Neural cell (in vitro differentiated cells): ENCODE measurements around the gene KLHL17. TPM values are rescaled to one million over a fixed set of nuclear protein-coding genes. Genes with fewer than 3 reads are reported as not detected.

ENCODE experiments used
- H2AFZ ChIP-seq: fragments of 200-600, 300-800 bp; sonication (generic), shearing (Covaris generic); 2 replicates; pipeline ENCODE4 v1.6.0; 2014; ENCODE audit warnings: low read depth, mild to moderate bottlenecking, antibody characterized with exemption, low read length, moderate library complexity
- H3F3A ChIP-seq: fragments of 200-600 bp; shearing (Covaris generic); 2 replicates; pipeline ENCODE4 v1.6.1; 2016; ENCODE audit warnings: mild to moderate bottlenecking, moderate library complexity, mixed read lengths, antibody characterized with exemption, low read length; ENCODE audit not compliant: insufficient read depth, poor library complexity, severe bottlenecking
- H3K27ac ChIP-seq: fragments of 200-600, 300-800 bp; sonication (generic), shearing (Covaris generic); 2 replicates; pipeline ENCODE4 v1.5.1; 2014; ENCODE audit warnings: mild to moderate bottlenecking, low read length, moderate library complexity
- H3K27me3 ChIP-seq: fragments of 300-800, 200-600 bp; sonication (generic), shearing (Covaris generic); 2 replicates; pipeline ENCODE4 v1.6.0; 2014; ENCODE audit warnings: mild to moderate bottlenecking, low read depth, low read length, moderate library complexity; ENCODE audit not compliant: insufficient read depth
- H3K36me3 ChIP-seq: fragments of 300-800, 200-600 bp; sonication (generic), shearing (Covaris generic); 2 replicates; pipeline ENCODE4 v1.5.1; 2014; ENCODE audit warnings: mild to moderate bottlenecking, antibody characterized with exemption, low read length, moderate library complexity; ENCODE audit not compliant: insufficient read depth
- H3K4me2 ChIP-seq: fragments of 300-800, 200-600 bp; sonication (generic), shearing (Covaris generic); 2 replicates; pipeline ENCODE4 v1.6.0; 2014; ENCODE audit warnings: mild to moderate bottlenecking, low read length
- H3K4me3 ChIP-seq: fragments of 300-800, 200-600 bp; sonication (generic), shearing (Covaris generic); 2 replicates; pipeline ENCODE4 v1.5.1; 2014; ENCODE audit warnings: mild to moderate bottlenecking, low read length, moderate library complexity
- H3K79me2 ChIP-seq: fragments of 200-600 bp; shearing (Covaris generic); replicated peaks from 2 replicates; pipeline ENCODE4 v1.6.0; 2014; ENCODE audit warnings: mild to moderate bottlenecking, low read length, moderate library complexity; ENCODE audit not compliant: insufficient read depth
- H3K9ac ChIP-seq: fragments of 300-800, 200-600 bp; sonication (generic), shearing (Covaris generic); 2 replicates; pipeline ENCODE4 v1.6.1; 2016; ENCODE audit warnings: mild to moderate bottlenecking, low read length, mixed read lengths
- H3K9me2 ChIP-seq: fragments of 200-600 bp; shearing (Covaris generic); 2 replicates; pipeline ENCODE4 v1.6.1; 2016; ENCODE audit warnings: mild to moderate bottlenecking, low read length, mixed read lengths; ENCODE audit not compliant: insufficient read depth
- H3K9me3 ChIP-seq: fragments of 200-600, 300-800 bp; sonication (generic), shearing (Covaris generic); 2 replicates; pipeline ENCODE4 v1.6.1; 2016; ENCODE audit warnings: mild to moderate bottlenecking, mixed run types, low read length, moderate library complexity, mixed read lengths
- H4K20me1 ChIP-seq: fragments of 200-600 bp; shearing (Covaris generic); 2 replicates; pipeline ENCODE4 v1.6.1; 2016; ENCODE audit warnings: mild to moderate bottlenecking, mixed run types; ENCODE audit not compliant: insufficient read depth
- EP300 ChIP-seq: fragments of 450-650 bp; conservative IDR thresholded peaks from 2 replicates; pipeline ENCODE4 v1.6.1; 2014; ENCODE audit warnings: antibody characterized with exemption, mild to moderate bottlenecking, moderate library complexity; ENCODE audit not compliant: poor library complexity, severe bottlenecking
- EZH2 ChIP-seq: fragments of 200-600, 300-800 bp; shearing (Covaris generic), sonication (generic); IDR thresholded peaks from 2 replicates; pipeline ENCODE4 v1.6.1; 2014; ENCODE audit warnings: antibody characterized with exemption, low read length, borderline replicate concordance, mild to moderate bottlenecking; ENCODE audit not compliant: insufficient read depth, poor library complexity, severe bottlenecking
- MXI1 ChIP-seq: fragments of 450-650 bp; conservative IDR thresholded peaks from 2 replicates; pipeline ENCODE4 v1.6.1; 2014; ENCODE audit warnings: antibody characterized with exemption, mild to moderate bottlenecking; ENCODE audit not compliant: poor library complexity, severe bottlenecking
- POLR2AphosphoS5 ChIP-seq: IDR thresholded peaks from 2 replicates; pipeline ENCODE4 v1.6.1; 2012
- RAD21 ChIP-seq: fragments of 450-650 bp; conservative IDR thresholded peaks from 2 replicates; pipeline ENCODE4 v1.6.1; 2014; ENCODE audit warnings: antibody characterized with exemption, mild to moderate bottlenecking, moderate library complexity
- SMC3 ChIP-seq: fragments of 450-650 bp; conservative IDR thresholded peaks from 2 replicates; pipeline ENCODE4 v1.6.1; 2014; ENCODE audit warnings: antibody characterized with exemption, mild to moderate bottlenecking, moderate library complexity; ENCODE audit not compliant: poor library complexity
- TAF1 ChIP-seq: IDR thresholded peaks from 2 replicates; pipeline ENCODE4 v1.6.1; 2012; ENCODE audit warnings: low read depth
- polyA plus RNA-seq: library from polyadenylated mRNA; depleted of rRNA; stranded (reverse); fragments of >200 nt; gene quantifications from 2 replicates; pipeline ENCODE4 v1.2.3, GENCODE V29; 2014
- TF ChIP-seq, protein P1 (sequence below): IDR thresholded peaks from 2 replicates; pipeline ENCODE4 v1.6.1; 2012; ENCODE audit warnings: borderline replicate concordance
- TF ChIP-seq, protein P2 (sequence below): fragments of 450-650 bp; IDR thresholded peaks from 2 replicates; pipeline ENCODE4 v1.5.1; 2014; ENCODE audit warnings: antibody characterized with exemption, mild to moderate bottlenecking, moderate library complexity; ENCODE audit not compliant: poor library complexity, severe bottlenecking

KLHL17 gene
- polyA plus RNA-seq, 1 donor from 2014 or later: 52.3 TPM

DNA sequence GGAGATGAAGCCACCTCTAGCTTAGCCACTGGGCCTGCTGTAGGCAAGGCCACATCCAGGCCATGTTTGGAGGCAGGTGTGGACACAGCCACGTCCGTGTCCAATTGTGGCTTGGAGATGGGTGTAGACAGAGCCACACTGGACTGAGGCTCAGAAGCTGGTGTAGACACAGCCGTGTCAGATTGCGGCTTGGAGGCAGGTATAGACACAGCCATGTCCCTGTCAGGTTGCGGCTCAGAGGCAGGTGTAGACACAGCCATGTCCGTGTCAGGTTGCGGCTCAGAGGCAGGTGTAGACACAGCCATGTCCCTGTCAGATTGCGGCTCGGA, 19.3 kb downstream of the KLHL17 start:
- Histone ChIP-seq H3K9me3 (no peaks in the 10 kb centered on the region), H3K36me3 (no peaks in the 10 kb centered on the region), H3F3A (no peaks in the 10 kb centered on the region), H4K20me1 (no peaks in the 10 kb centered on the region), H3K4me3 (no peak overlapping the region), H3K9ac (no peak overlapping the region), H3K27me3 (no peaks in the 10 kb centered on the region), H3K27ac (no peak overlapping the region), H3K4me2 (no peak overlapping the region), H3K9me2 (no peaks in the 10 kb centered on the region), H3K79me2 (no peaks in the 10 kb centered on the region), H2AFZ (no peak overlapping the region)
- TF ChIP-seq EZH2 (no peak), MXI1 (no peak), EP300 (no peak), RAD21 (no peak), SMC3 (no peak), TAF1 (no peak)
- TF ChIP-seq, protein P1, sequence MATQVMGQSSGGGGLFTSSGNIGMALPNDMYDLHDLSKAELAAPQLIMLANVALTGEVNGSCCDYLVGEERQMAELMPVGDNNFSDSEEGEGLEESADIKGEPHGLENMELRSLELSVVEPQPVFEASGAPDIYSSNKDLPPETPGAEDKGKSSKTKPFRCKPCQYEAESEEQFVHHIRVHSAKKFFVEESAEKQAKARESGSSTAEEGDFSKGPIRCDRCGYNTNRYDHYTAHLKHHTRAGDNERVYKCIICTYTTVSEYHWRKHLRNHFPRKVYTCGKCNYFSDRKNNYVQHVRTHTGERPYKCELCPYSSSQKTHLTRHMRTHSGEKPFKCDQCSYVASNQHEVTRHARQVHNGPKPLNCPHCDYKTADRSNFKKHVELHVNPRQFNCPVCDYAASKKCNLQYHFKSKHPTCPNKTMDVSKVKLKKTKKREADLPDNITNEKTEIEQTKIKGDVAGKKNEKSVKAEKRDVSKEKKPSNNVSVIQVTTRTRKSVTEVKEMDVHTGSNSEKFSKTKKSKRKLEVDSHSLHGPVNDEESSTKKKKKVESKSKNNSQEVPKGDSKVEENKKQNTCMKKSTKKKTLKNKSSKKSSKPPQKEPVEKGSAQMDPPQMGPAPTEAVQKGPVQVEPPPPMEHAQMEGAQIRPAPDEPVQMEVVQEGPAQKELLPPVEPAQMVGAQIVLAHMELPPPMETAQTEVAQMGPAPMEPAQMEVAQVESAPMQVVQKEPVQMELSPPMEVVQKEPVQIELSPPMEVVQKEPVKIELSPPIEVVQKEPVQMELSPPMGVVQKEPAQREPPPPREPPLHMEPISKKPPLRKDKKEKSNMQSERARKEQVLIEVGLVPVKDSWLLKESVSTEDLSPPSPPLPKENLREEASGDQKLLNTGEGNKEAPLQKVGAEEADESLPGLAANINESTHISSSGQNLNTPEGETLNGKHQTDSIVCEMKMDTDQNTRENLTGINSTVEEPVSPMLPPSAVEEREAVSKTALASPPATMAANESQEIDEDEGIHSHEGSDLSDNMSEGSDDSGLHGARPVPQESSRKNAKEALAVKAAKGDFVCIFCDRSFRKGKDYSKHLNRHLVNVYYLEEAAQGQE: no peak
- TF ChIP-seq, protein P2, sequence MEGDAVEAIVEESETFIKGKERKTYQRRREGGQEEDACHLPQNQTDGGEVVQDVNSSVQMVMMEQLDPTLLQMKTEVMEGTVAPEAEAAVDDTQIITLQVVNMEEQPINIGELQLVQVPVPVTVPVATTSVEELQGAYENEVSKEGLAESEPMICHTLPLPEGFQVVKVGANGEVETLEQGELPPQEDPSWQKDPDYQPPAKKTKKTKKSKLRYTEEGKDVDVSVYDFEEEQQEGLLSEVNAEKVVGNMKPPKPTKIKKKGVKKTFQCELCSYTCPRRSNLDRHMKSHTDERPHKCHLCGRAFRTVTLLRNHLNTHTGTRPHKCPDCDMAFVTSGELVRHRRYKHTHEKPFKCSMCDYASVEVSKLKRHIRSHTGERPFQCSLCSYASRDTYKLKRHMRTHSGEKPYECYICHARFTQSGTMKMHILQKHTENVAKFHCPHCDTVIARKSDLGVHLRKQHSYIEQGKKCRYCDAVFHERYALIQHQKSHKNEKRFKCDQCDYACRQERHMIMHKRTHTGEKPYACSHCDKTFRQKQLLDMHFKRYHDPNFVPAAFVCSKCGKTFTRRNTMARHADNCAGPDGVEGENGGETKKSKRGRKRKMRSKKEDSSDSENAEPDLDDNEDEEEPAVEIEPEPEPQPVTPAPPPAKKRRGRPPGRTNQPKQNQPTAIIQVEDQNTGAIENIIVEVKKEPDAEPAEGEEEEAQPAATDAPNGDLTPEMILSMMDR: no peak

DNA sequence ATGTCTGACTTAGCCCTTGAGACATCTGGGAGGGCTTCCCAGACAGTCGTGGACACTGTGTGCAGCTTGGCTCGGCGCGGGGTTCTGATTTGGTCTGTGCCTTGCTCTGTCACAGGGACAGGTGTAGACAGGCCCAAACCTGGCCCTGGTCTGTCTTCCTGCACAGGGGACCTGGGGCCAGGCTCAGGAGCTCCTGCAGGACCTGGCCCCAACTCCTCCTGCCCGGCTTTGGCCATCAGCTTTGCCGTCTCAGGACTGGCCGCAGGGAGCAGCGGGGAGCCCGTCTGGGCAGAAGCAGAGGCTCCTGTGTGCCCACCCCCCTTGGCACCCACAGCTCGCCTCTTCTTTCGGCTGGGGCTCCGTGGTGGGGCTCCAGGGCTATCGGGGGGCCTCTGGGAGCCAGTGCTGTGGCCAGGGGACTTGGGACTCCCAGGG, 19.8 kb downstream of the KLHL17 start:
- Histone ChIP-seq H3K9me2 (no peaks in the 10 kb centered on the region), H3K4me3 (no peak overlapping the region), H3F3A (no peaks in the 10 kb centered on the region)

More for the DNA sequence above, 19.8 kb downstream of the KLHL17 start:
- Histone ChIP-seq H3K9me3 (no peaks in the 10 kb centered on the region), H3K4me2 (no peak overlapping the region), H4K20me1 (no peaks in the 10 kb centered on the region), H3K27ac (no peak overlapping the region), H3K36me3 (no peaks in the 10 kb centered on the region), H3K79me2 (no peaks in the 10 kb centered on the region), H2AFZ (no peak overlapping the region), H3K9ac (no peak overlapping the region), H3K27me3 (no peaks in the 10 kb centered on the region)
- TF ChIP-seq POLR2AphosphoS5: no peak
- TF ChIP-seq, protein P2: no peak
- no peak for TF ChIP-seq MXI1
- TF ChIP-seq EZH2: no peak
- no peak for TF ChIP-seq TAF1
- no peak for TF ChIP-seq RAD21
- TF ChIP-seq, protein P1: no peak
- no peak for TF ChIP-seq SMC3
- TF ChIP-seq EP300: no peak
